Middle frontal gyrus (tissue), 1 donor: ENCODE measurements around the gene CDC42BPB.

Experiments used
- DNase-seq: peaks from one replicate; pipeline ENCODE4 v3.0.0-alpha.2; 2015; ENCODE audit warnings: low spot score; ENCODE audit errors: extremely low spot score

The CDC42BPB gene

GRCh38 chr14:103057372-103058163 is at the start of gene CDC42BPB:
Gene CDC42BPB, minus strand, starts transcription at chr14:103057549. Its CDS starts 376 bp downstream, at chr14:103057173.
- DNase-seq = peak; percentile 89

- DNase-seq = no peak
Observed at GRCh38 chr14:103105580-103106150, 48.3 kb upstream of the CDC42BPB start.

- no peak for DNase-seq
Observed at GRCh38 chr14:103104654-103105452, 47.5 kb upstream of the CDC42BPB start.

- no peak for DNase-seq
Observed at GRCh38 chr14:103104389-103104653, 47.0 kb upstream of the CDC42BPB start.

- no peak for DNase-seq
Observed at GRCh38 chr14:103103461-103104388, 46.4 kb upstream of the CDC42BPB start.

GRCh38 chr14:103102689-103103260 is 45.4 kb upstream of the CDC42BPB start:
- no peak for DNase-seq

GRCh38 chr14:103101963-103102688 is 44.8 kb upstream of the CDC42BPB start:
- no peak for DNase-seq

GRCh38 chr14:103101257-103101962 is 44.1 kb upstream of the CDC42BPB start:
- DNase-seq = no peak

GRCh38 chr14:103100281-103101121 is 43.2 kb upstream of the CDC42BPB start:
- no peak for DNase-seq

- no peak for DNase-seq
Observed at GRCh38 chr14:103099733-103100280, 42.5 kb upstream of the CDC42BPB start.

GRCh38 chr14:103099081-103099732 is 41.9 kb upstream of the CDC42BPB start:
- no peak for DNase-seq

GRCh38 chr14:103097994-103098957 is 40.9 kb upstream of the CDC42BPB start:
- no peak for DNase-seq

- no peak for DNase-seq
Observed at GRCh38 chr14:103097244-103097993, 40.1 kb upstream of the CDC42BPB start.

GRCh38 chr14:103096387-103096786 is 39.0 kb upstream of the CDC42BPB start:
- no peak for DNase-seq

- no peak for DNase-seq
Observed at GRCh38 chr14:103095210-103095778, 37.9 kb upstream of the CDC42BPB start.
